B cell (primary cell): ENCODE measurements around the gene TMEM266. TPM values are rescaled to one million over a fixed set of nuclear protein-coding genes. Genes with fewer than 3 reads are reported as not detected.

ENCODE experiments used
- ATAC-seq: fragments of 200-7000 bp; cut with Tn5 transposase; one replicate; pipeline ENCODE4 v1.10.0; 2021; ENCODE audit warnings: low read depth, mild to moderate bottlenecking, moderate number of reproducible peaks, moderate library complexity
- CTCF ChIA-PET: fragments of 350-600 bp; sonication (Branson Sonifier 250); formaldehyde crosslinking; loops from one replicate; lab custom pipeline; 2021; ENCODE audit warnings: antibody characterized with exemption, inconsistent platforms; lab: Charles Lee
- POLR2A ChIA-PET: fragments of 350-600 bp; sonication (Branson Sonifier 250); formaldehyde crosslinking; loops from one replicate; lab custom pipeline; 2021; ENCODE audit warnings: antibody characterized with exemption; lab: Charles Lee
- DNase-seq: peaks from one replicate; pipeline ENCODE4 v3.0.0; 2013
- H2AFZ ChIP-seq: 2 replicates; pipeline ENCODE4 v1.6.1; 2012; ENCODE audit warnings: mild to moderate bottlenecking, low read depth, low read length; ENCODE audit not compliant: insufficient read depth, poor library complexity, severe bottlenecking
- H3K27ac ChIP-seq, 2 donors: 1 replicate in 1 of 2; 2 replicates in 1 of 2; pipeline ENCODE4 v1.5.1; 2012 to 2013; ENCODE audit warnings: low read length in 2 of 2, mild to moderate bottlenecking in 2 of 2, moderate library complexity in 1 of 2
- H3K27me3 ChIP-seq, 4 experiments: fragments of 200-600 bp in 1 of 4; sonication (generic) in 1 of 4; replicated peaks in 1 of 4; 1 replicate in 2 of 4; 2 replicates in 2 of 4; pipeline versions ENCODE4 v1.6.1 to v1.7.0; 2013 to 2016; ENCODE audit warnings: low read length in 3 of 4, mild to moderate bottlenecking in 2 of 4, mixed read lengths in 1 of 4, moderate library complexity in 1 of 4; ENCODE audit not compliant: insufficient read depth in 4 of 4, control insufficient read depth in 3 of 4; ENCODE audit errors: control extremely low read depth in 1 of 4
- H3K36me3 ChIP-seq, 2 experiments: replicated peaks in 1 of 2; 1 replicate in 1 of 2; 2 replicates in 1 of 2; pipeline versions ENCODE4 v1.6.1 to v1.7.1; 2013; ENCODE audit warnings: low read length in 1 of 2; ENCODE audit not compliant: insufficient read depth in 2 of 2, control insufficient read depth in 1 of 2; ENCODE audit errors: control extremely low read depth in 1 of 2, extremely low read depth in 1 of 2
- H3K4me1 ChIP-seq, 2 donors: fragments of 200-600 bp in 1 of 2; sonication (generic) in 1 of 2; 1 replicate in 1 of 2; 2 replicates in 1 of 2; pipeline versions ENCODE4 v1.5.1 to v1.6.1; 2013 to 2017; ENCODE audit warnings: low read length in 2 of 2; ENCODE audit not compliant: control insufficient read depth in 2 of 2, insufficient read depth in 2 of 2
- H3K4me2 ChIP-seq: replicated peaks from 2 replicates; pipeline ENCODE3; 2012; ENCODE audit warnings: mild to moderate bottlenecking, low read depth, low read length; ENCODE audit not compliant: poor library complexity, severe bottlenecking
- H3K4me3 ChIP-seq, 5 experiments: fragments of 200-600 bp in 1 of 5; sonication (generic) in 1 of 5; 1 replicate in 3 of 5; 2 replicates in 2 of 5; pipeline versions ENCODE4 v1.5.1 to v1.7.0; 2011 to 2016; ENCODE audit warnings: low read length in 4 of 5, mild to moderate bottlenecking in 4 of 5, low read depth in 2 of 5, control low read depth in 1 of 5, moderate library complexity in 1 of 5; ENCODE audit not compliant: insufficient read depth in 1 of 5; ENCODE audit errors: control extremely low read depth in 1 of 5, extremely low read depth in 1 of 5
- H3K79me2 ChIP-seq: fragments of 200-600 bp; sonication (generic); one replicate; pipeline ENCODE4 v1.6.0; 2016; ENCODE audit warnings: low read length; ENCODE audit not compliant: control insufficient read depth, insufficient read depth
- H3K9ac ChIP-seq: fragments of 200-600 bp; sonication (generic); 2 replicates; pipeline ENCODE4 v1.6.1; 2017; ENCODE audit warnings: mild to moderate bottlenecking, low read length, moderate library complexity
- H3K9me3 ChIP-seq, 3 donors: one replicate each; pipeline versions ENCODE4 v1.6.1 to v1.7.1; 2013; ENCODE audit warnings: low read length in 2 of 3; ENCODE audit not compliant: control insufficient read depth in 2 of 3, insufficient read depth in 1 of 3; ENCODE audit errors: control extremely low read depth in 1 of 3
- H4K20me1 ChIP-seq: 2 replicates; pipeline ENCODE4 v1.6.0; 2012; ENCODE audit warnings: mild to moderate bottlenecking, low read length; ENCODE audit not compliant: insufficient read depth, control insufficient read depth, poor library complexity, severe bottlenecking
- H3K27ac Mint-ChIP-seq: one replicate; pipeline ENCODE4 v1.8.0; 2021; ENCODE audit warnings: mixed read lengths
- H3K27me3 Mint-ChIP-seq: one replicate; pipeline ENCODE4 v1.8.0; 2021; ENCODE audit warnings: mixed read lengths
- H3K4me1 Mint-ChIP-seq: one replicate; pipeline ENCODE4 v1.8.0; 2021; ENCODE audit warnings: mixed read lengths
- H3K4me3 Mint-ChIP-seq: one replicate; pipeline ENCODE4 v1.8.0; 2021; ENCODE audit warnings: mixed read lengths
- H3K9me3 Mint-ChIP-seq: one replicate; pipeline ENCODE4 v1.8.0; 2022; ENCODE audit warnings: mixed read lengths; ENCODE audit not compliant: insufficient read depth
- CTCF ChIP-seq: fragments of 200-600 bp; IDR thresholded peaks from one replicate; pipeline ENCODE4 v1.8.0; 2022; ENCODE audit warnings: antibody characterized with exemption, mild to moderate bottlenecking
- EZH2 ChIP-seq: IDR thresholded peaks from 2 replicates; pipeline ENCODE4 v1.6.1; 2012; ENCODE audit warnings: borderline replicate concordance, low read depth, mild to moderate bottlenecking, moderate library complexity, low read length; ENCODE audit not compliant: insufficient read depth, poor library complexity, severe bottlenecking
- WGBS: methylation state at CpG from one replicate; pipeline ENCODE4 v1.1.5; 2013; ENCODE audit warnings: missing lambda C conversion rate; ENCODE audit not compliant: insufficient coverage; 5-methylcytosine and 5-hydroxymethylcytosine counted together
- intact Hi-C: fragments of 100-400 bp; cut with micrococcal nuclease; formaldehyde crosslinking; loops from one replicate; pipeline ENCODE4 v1.10.0; 2022
- polyA plus RNA-seq: library from polyadenylated mRNA; depleted of rRNA; stranded (reverse); fragments of >200 nt; gene quantifications from 2 replicates; pipeline ENCODE4 v1.2.3, GENCODE V29; 2012
- total RNA-seq, 2 donors: library from RNA; stranded (reverse); fragments of 120-200 nt in 1 of 2; gene quantifications; 1 replicate in 1 of 2; 2 replicates in 1 of 2; pipeline versions ENCODE4 v1.2.3 to v1.2.4, GENCODE V29; 2013 to 2022

TMEM266 gene
- total and polyA plus RNA-seq, 2 donors (not counting 1 experiment from before 2014, with no cell fraction given), result not detected

GRCh38 chr15:76193934-76194333 is 134.1 kb downstream of the TMEM266 start:
- Histone ChIP-seq H3K79me2 (no peaks in the 10 kb centered on the region), H3K36me3 (no peaks in the 10 kb centered on the region), H3K9me3 (peaks cover 0 to 5% (median 0%) of the 10 kb centered on the region in 3 donors), H3K9ac (no peak overlapping the region), H3K4me2 (no peak overlapping the region), H2AFZ (no peak overlapping the region), H3K4me1 (peaks cover 14 to 33% of the 10 kb centered on the region in 2 donors), H3K4me3 (no peak overlapping the region), H4K20me1 (no peaks in the 10 kb centered on the region), H3K27me3 (peaks cover 0 to 32% (median 5%) of the 10 kb centered on the region in 4 experiments), H3K27ac (no peak overlapping the region)
- Mint-ChIP-seq H3K4me1 (peaks cover 36% of the 10 kb centered on the region), H3K27me3 (peaks cover 19% of the 10 kb centered on the region), H3K27ac (no peak overlapping the region), H3K9me3 (no peaks in the 10 kb centered on the region), H3K4me3 (no peak overlapping the region)
- DNase-seq, result no peak
- intact Hi-C loops, result no loop called here
- ChIA-PET POLR2A (no interaction called here), CTCF (no interaction called here)
- TF ChIP-seq CTCF (no peak), EZH2 (no peak)
- 77% methylated on average over 8 of the region's 8 CpGs for WGBS
- no peak for ATAC-seq

GRCh38 chr15:76195506-76196268 is 135.9 kb downstream of the TMEM266 start:
- H3K27ac Mint-ChIP-seq, result no peak overlapping the region
- POLR2A ChIA-PET, result no interaction called here
- no peak overlapping the region for H3K27ac ChIP-seq
- CTCF ChIA-PET, result interaction anchor here (0.6 kb wide), 1 partner anchor 651 kb away, joined by 3 read pairs; no protein-coding TSS in a partner anchor
- ATAC-seq (no peak), DNase-seq (no peak)
- H3K9ac ChIP-seq, result no peak overlapping the region
- peaks cover 0 to 5% (median 0%) of the 10 kb centered on the region in 3 donors for H3K9me3 ChIP-seq
- no peak overlapping the region for H3K4me3 Mint-ChIP-seq
- no peak for TF ChIP-seq CTCF
- TF ChIP-seq EZH2, result no peak
- intact Hi-C loops, result no loop called here
- H3K9me3 Mint-ChIP-seq, result no peaks in the 10 kb centered on the region
- H3K4me2 ChIP-seq, result no peak overlapping the region
- H3K27me3 ChIP-seq, result peaks cover 0 to 16% (median 3%) of the 10 kb centered on the region in 4 experiments
- H3K4me1 Mint-ChIP-seq, result peaks cover 28% of the 10 kb centered on the region
- H3K27me3 Mint-ChIP-seq, result peaks cover 4% of the 10 kb centered on the region
- peaks cover 11 to 29% of the 10 kb centered on the region in 2 donors for H3K4me1 ChIP-seq
- no peaks in the 10 kb centered on the region for H4K20me1 ChIP-seq
- WGBS, result 92% methylated on average over 7 of the region's 7 CpGs
- no peaks in the 10 kb centered on the region for H3K79me2 ChIP-seq
- H3K36me3 ChIP-seq, result no peaks in the 10 kb centered on the region
- H2AFZ ChIP-seq, result no peak overlapping the region
- H3K4me3 ChIP-seq, result no peak overlapping the region
